Stimulated activated CD8-positive, alpha-beta memory T cell treated with anti-CD3 and anti-CD28 coated beads, Interleukin-12 subunit alpha, Interleukin-12 subunit beta, amount 100 ng/mL, for 24 hours (primary cell): ENCODE data around the gene AHDC1.

Experiments used
- DNase-seq: peaks from one replicate; pipeline ENCODE4 v3.0.0-alpha.2; 2020; ENCODE audit errors: extremely low read depth

The AHDC1 gene

DNA sequence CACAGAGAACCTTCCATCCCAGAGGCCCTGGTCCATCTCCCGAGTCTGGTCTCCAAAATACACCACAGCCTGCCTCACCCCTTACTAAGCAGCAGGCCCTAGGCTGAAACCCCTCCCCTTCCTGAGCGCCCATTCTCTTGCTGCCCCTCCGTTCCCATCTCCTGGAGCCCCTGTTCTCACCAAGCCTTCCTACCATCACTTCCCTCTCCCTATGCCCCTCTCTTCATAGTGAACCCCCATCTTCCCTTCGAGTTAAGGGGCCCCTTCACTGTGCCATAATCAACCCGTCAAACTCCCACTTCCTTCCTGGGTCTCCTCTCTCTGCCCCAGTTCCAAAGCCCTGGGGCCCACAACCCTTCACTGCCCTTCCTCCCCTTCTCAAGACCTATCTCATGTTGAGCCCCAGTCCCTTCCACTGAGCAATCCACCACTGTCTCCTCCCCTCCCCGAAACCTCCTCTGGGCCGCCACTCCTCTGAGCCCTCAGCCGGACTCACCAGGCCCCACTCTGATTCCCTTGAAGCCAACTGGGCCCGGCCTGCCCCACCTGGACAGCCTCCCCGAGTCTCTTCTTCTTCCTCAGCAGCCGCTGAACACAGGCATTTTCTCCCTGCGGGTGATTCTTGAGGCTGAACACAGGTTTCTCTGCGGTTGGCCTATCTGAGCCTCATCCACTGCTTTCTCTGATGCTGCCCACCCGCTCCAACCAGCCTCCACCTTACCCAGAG is 71.8 kb downstream of the AHDC1 start:
- no peak for DNase-seq

DNA sequence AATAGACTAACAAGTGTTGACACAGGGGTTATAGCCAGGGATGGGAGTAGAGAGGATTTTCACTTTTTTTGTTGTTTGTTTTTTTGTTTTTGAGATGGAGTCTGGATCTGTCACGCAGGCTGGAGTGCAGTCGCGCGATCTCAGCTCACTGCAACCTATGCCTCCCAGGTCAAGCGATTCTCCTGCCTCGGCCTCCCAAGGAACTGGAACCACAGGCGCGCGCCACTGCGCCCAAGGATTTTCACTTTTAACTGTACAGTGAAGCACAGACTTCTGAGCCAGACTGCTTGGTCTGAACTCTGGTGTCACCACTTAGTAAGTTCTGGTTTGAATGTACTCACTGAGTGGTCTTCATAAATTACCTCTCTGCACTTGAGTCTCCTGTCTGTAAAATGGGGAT is 73.8 kb downstream of the AHDC1 start:
- no peak for DNase-seq

DNA sequence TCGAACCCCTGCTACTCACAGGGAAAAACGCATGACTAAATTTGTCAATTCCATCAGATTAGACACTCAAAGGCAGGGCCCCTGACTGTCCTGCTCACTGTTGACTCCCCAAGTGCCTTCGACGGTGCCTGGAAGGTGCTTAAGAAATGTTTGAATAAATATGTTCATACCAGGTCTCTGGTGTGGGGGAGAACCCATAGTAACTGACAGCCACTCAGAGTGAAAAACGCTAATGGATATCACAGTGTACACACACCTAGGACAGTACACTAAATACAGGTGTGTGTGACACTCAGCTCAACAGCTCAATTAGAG is 74.3 kb downstream of the AHDC1 start:
- no peak for DNase-seq

- no peak for DNase-seq
Observed at GRCh38 chr1:27528818-27529703, 74.9 kb downstream of the AHDC1 start.

GRCh38 chr1:27527890-27528817 is 75.8 kb downstream of the AHDC1 start:
- DNase-seq = no peak

DNA sequence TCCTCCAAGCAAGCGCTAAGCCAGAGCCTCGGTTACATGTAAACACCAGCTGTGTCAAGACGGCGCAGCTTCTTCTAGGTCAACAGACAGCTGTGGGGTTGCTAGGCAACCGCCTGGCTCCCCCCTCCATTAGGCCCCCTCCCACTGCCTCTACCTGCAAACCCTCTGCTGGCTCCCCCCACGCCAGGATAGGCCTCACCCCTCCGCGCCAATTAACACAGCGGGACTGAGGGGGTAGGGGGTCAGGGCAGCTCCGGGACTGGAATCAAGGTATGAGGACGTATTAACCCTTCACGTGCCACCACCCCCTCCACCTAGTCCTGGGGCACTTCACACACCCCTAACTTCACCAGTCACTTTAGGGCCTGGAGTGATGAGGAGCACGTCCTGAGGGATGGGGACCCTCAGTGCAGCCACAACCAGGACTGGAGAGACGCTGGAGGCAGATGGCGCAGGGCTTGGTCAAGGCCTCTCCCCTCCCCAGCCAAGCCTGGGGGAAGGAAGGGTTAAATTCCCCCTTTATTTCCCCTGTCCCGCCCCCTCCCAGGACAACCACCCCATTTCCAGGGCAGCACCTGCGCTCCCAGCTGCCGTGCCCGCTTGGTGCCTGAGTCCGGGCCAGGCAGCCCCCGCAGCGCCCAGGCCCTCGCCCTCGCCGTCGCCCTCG is 76.6 kb downstream of the AHDC1 start:
- no peak for DNase-seq

GRCh38 chr1:27526569-27527222 is 77.2 kb downstream of the AHDC1 start:
- no peak for DNase-seq

DNA sequence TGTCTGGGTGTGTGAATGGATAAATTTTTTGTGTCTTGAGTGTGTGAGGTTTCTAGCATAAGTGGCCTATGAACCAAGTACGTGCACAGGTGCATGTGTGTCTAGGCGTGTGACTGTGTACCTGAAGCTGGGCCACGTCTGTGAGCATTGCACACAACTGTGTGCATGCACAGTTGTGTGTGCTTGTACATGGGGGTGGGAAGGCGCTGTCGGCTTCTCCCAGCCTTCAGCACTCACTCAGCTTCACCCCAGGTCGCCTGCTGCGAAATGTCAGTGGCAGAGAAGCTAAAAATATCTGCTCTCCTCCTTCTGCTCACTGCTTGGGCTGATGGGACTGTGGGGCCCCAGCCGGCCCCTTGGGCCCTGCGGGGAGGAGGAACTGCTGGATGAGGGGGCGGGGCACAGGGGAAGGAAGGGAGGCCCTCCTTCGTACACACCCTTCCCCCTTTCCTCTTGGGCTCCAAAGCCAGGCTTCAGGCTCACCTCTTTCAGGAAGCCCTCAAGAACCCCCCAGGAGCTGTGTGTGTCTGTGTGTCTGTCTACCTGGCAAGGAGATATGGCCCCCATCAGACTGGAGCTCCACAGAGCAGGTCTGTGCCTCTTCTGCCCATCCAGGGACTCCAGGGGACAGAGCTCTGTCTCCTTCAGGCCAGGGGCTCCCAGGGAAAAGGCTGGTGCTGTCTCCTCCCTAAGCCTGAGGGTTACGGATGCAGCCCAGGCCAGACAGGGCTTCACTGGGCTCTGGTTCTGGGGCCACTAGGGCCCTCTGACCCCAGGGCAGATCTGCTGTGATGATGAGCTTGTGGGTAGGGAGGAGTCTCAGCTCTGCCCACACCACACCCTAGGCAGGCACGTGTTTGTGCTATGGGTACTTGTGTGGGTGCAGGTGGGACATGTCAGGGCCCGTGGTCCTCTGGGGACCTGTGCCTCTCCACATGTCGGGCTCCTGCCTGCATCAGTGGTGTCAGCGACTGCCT is 78.4 kb downstream of the AHDC1 start:
- DNase-seq = peak; percentile 31

- no peak for DNase-seq
Observed at GRCh38 chr1:27523337-27524020, 80.5 kb downstream of the AHDC1 start.

- peak; percentile 31 for DNase-seq
Observed at GRCh38 chr1:27522432-27523336, 81.3 kb downstream of the AHDC1 start.

GRCh38 chr1:27521861-27522431 is 82.0 kb downstream of the AHDC1 start:
- DNase-seq = no peak

DNA sequence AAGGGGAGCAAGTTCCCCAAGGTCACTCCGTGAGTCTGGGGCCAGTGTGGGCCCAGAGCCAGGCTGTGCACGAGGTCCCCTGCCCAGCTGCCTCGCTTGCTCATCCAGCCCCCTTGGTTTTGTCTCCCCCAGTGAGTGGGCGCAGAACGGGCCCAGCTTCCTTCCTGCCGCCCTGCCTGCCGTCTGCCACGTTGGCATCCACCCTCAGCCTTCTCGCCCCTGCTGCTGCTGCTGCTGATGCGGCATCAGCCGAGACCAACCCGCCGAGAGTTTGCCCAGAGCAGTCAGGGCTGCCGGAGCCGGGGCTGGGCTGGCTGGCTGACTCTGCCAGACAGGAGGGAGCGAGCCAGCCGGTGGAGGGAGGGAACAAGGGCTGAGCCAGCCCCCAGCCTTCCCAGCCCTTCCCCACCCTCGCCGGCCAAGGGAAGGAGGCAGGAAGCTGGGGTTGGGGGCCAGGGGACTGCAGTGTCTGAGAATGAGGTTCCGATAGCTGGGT is 82.6 kb downstream of the AHDC1 start:
- no peak for DNase-seq

DNA sequence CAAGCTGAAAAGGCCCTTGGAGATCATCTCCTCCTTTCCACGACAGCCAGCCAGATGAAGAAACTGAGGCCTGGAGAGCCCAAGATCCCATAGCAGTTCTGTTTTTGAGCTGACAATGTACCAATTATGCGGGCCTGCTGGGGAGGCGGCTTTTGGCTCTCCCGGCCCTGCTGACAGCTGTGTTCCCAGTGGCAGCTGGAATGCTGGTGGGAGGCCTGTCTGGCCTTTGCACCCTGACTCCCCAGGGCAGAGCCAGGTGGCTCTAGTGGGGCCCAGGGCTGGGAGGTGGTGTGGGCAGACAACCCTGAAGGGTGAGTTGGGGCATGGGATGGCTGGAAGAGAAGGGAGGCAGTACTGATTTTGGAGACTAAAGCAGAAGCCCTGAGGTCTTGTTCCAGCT is 83.3 kb downstream of the AHDC1 start:
- DNase-seq = no peak

- no peak for DNase-seq
Observed at GRCh38 chr1:27519331-27520258, 84.3 kb downstream of the AHDC1 start.

DNA sequence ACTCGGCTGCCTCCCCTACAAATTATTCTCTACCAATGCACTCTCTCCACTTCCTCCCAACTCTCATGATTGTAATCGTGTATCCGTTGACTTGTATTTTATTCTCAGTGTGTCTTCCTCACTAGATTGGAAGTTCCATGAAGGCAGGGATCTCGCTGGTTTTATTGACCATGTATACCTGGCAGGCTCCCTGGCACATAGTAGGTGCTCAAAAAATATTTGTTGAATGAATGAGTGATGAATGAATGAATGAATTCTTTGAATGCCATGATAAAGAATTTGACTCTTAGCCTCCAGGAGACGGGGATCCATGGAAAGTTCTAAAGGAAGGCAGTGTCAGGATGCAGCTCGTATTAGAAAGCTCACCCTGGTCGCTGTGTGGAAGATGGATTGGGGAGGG is 85.1 kb downstream of the AHDC1 start:
- DNase-seq = no peak

DNA sequence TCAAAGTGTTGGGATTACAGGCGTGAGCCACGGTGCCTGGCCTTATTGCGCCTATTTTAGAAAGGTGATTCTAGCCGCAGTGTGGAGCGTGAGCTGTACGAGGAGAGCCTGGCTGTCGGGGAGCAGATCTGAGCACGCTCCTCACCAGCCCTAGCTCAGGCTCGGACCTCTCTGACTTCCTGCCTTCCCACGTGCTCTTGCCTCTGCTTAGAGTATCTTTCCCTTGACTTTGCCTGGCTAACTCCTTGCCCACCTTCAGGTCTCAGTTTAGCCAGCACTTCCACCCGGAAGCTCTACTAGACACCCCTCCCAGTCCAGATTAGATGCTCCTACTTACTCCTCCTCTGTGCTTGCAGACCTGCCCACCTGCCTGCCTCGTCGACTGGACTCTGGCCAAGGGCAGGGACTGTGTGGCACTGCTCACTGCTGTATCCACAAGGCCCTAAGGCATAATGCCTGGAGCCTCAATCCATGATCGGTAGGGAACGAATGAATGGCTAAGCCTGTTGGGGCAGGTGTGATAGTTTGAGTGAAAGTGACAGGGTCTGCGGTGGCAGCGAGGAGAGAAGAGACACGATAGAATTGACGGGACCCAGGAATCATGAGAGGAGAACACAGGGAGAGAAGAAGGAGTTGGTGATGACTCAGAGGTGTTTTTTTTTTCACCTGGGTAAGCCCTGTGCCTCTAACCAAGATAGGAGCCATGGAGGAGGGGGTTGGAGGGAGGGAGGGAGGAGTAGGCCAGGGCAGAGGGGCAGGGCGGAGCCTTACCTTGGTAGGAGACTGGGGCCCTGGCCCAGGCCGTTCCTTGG is 85.8 kb downstream of the AHDC1 start:
- no peak for DNase-seq
